Panc1 (cell line): ENCODE data around the gene CCNK. TPM values are rescaled to one million over a fixed set of nuclear protein-coding genes. Genes with fewer than 3 reads are reported as not detected.

ENCODE experiments used
- ATAC-seq: fragments of 200-7000 bp; cut with Tn5 transposase; 2 replicates; pipeline ENCODE4 v1.9.1; 2020; ENCODE audit warnings: mild to moderate bottlenecking, moderate library complexity
- BruUV-seq: library from RNA; stranded (reverse); fragments of 400-500 nt; replicated peaks from 2 replicates; lab custom pipeline; 2021; lab: Mats Ljungman, UMichigan
- CTCF ChIA-PET: fragments of 300-600 bp; sonication (Branson Sonifier 250); formaldehyde crosslinking; loops from one replicate; lab custom pipeline; 2022; ENCODE audit warnings: antibody characterized with exemption; lab: Charles Lee
- POLR2A ChIA-PET: fragments of 300-600 bp; sonication (Branson Sonifier 250); formaldehyde crosslinking; loops from one replicate; lab custom pipeline; 2022; ENCODE audit warnings: antibody characterized with exemption; lab: Charles Lee
- DNase-seq: peaks from one replicate; pipeline ENCODE4 v3.0.0-alpha.2; 2010; ENCODE audit warnings: low read depth, low spot score
- H3K27ac ChIP-seq: 2 replicates; pipeline ENCODE4 v1.5.1; 2011; ENCODE audit warnings: mild to moderate bottlenecking, low read length, inconsistent platforms
- H3K27me3 ChIP-seq: fragments of 200-500 bp; sonication (Bioruptor generic); 2 replicates; pipeline ENCODE4 v1.6.0; 2014; ENCODE audit warnings: low read length, inconsistent platforms; ENCODE audit not compliant: control insufficient read depth, insufficient read depth
- H3K36me3 ChIP-seq: fragments of 200-500 bp; sonication (Bioruptor generic); 2 replicates; pipeline ENCODE4 v1.5.1; 2014; ENCODE audit warnings: inconsistent platforms, mild to moderate bottlenecking, low read length, moderate library complexity; ENCODE audit not compliant: control insufficient read depth, insufficient read depth
- H3K4me1 ChIP-seq: 2 replicates; pipeline ENCODE4 v1.5.1; 2011; ENCODE audit warnings: inconsistent platforms, mild to moderate bottlenecking, low read length, moderate library complexity; ENCODE audit not compliant: control insufficient read depth, insufficient read depth
- H3K4me3 ChIP-seq, 2 experiments: 2 replicates each; pipeline ENCODE4 v1.5.1; 2011 to 2012; ENCODE audit warnings: low read depth in 2 of 2, low read length in 2 of 2, mild to moderate bottlenecking in 2 of 2, inconsistent platforms in 1 of 2, moderate library complexity in 1 of 2
- H3K9me3 ChIP-seq: fragments of 200-500 bp; sonication (Bioruptor generic); 2 replicates; pipeline ENCODE4 v1.5.1; 2014; ENCODE audit warnings: low read depth, mild to moderate bottlenecking, inconsistent platforms, low read length, moderate library complexity; ENCODE audit not compliant: control insufficient read depth, insufficient read depth
- POLR2AphosphoS5 ChIP-seq: IDR thresholded peaks from 2 replicates; pipeline ENCODE4 v1.6.1; 2012; ENCODE audit warnings: mild to moderate bottlenecking, low read depth, low read length, moderate library complexity
- SIN3A ChIP-seq: IDR thresholded peaks from 2 replicates; pipeline ENCODE4 v1.6.1; 2012; ENCODE audit warnings: low read depth, mild to moderate bottlenecking, low read length, moderate library complexity, borderline replicate concordance; ENCODE audit not compliant: insufficient read depth
- TCF7L2 ChIP-seq: IDR thresholded peaks from 2 replicates; pipeline ENCODE4 v1.6.1; 2011; ENCODE audit warnings: mild to moderate bottlenecking, low read depth, low read length, inconsistent platforms
- in situ Hi-C: cut with HindIII; loops from 2 replicates; pipeline ENCODE4 v1.10.0; 2016; ENCODE audit warnings: low sequenced_read_pairs, low pct_unique_long_range_greater_than_20kb
- intact Hi-C: fragments of 100-400 bp; cut with micrococcal nuclease; formaldehyde crosslinking; loops from one replicate; pipeline ENCODE4 v1.10.0; 2022; ENCODE audit not compliant: unreplicated experiment
- total RNA-seq: library from RNA; stranded (reverse); gene quantifications from one replicate; pipeline ENCODE4 v1.2.1, GENCODE V29; 2021; ENCODE audit not compliant: unreplicated experiment
- TF ChIP-seq, protein P1 (sequence below), 2 experiments: IDR thresholded peaks; 2 replicates each; pipeline ENCODE4 v1.6.1; 2011 to 2012; ENCODE audit warnings: low read depth in 2 of 2, control low read depth in 1 of 2, low read length in 1 of 2, mild to moderate bottlenecking in 1 of 2, moderate library complexity in 1 of 2; ENCODE audit not compliant: insufficient read depth in 1 of 2
- TF ChIP-seq, protein P2 (sequence below): fragments of 450-650 bp; IDR thresholded peaks from 2 replicates; pipeline ENCODE4 v1.5.1; 2017; ENCODE audit warnings: mild to moderate bottlenecking

Gene CCNK
- total RNA-seq, 1 experiment from 2014 or later, result 47.8 TPM

DNA sequence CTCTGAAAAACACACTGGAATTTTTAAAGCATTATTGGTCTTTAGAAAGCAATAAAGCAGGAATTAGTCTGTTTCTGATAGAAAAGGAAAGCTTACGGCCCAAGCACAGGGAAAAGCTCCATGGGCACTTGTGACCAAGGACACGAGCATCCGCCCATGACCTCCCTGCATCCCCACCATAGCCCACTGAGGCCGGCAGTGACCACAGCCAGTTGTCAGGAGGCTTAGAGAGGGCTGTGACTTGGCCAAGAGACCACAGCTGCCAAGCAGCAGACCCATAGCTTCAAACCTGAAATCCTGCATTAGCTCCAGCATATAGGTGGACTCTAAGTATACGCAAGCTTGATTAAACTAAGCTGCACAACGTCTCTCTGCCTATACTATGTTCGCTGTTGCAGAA lies 9.5 kb upstream of the CCNK start:
- no TSS peak for BruUV-seq

GRCh38 chr14:99472937-99473336 lies 8.3 kb upstream of the CCNK start:
- no peak overlapping the region for H3K27ac ChIP-seq
- POLR2A ChIA-PET, result no interaction called here
- CTCF ChIA-PET, result no interaction called here
- no peaks in the 10 kb centered on the region for H3K9me3 ChIP-seq
- no peaks in the 10 kb centered on the region for H3K27me3 ChIP-seq
- peaks cover 9% of the 10 kb centered on the region for H3K4me1 ChIP-seq
- TF ChIP-seq SIN3A (no peak), POLR2AphosphoS5 (no peak), TCF7L2 (no peak)
- TF ChIP-seq, protein P1, sequence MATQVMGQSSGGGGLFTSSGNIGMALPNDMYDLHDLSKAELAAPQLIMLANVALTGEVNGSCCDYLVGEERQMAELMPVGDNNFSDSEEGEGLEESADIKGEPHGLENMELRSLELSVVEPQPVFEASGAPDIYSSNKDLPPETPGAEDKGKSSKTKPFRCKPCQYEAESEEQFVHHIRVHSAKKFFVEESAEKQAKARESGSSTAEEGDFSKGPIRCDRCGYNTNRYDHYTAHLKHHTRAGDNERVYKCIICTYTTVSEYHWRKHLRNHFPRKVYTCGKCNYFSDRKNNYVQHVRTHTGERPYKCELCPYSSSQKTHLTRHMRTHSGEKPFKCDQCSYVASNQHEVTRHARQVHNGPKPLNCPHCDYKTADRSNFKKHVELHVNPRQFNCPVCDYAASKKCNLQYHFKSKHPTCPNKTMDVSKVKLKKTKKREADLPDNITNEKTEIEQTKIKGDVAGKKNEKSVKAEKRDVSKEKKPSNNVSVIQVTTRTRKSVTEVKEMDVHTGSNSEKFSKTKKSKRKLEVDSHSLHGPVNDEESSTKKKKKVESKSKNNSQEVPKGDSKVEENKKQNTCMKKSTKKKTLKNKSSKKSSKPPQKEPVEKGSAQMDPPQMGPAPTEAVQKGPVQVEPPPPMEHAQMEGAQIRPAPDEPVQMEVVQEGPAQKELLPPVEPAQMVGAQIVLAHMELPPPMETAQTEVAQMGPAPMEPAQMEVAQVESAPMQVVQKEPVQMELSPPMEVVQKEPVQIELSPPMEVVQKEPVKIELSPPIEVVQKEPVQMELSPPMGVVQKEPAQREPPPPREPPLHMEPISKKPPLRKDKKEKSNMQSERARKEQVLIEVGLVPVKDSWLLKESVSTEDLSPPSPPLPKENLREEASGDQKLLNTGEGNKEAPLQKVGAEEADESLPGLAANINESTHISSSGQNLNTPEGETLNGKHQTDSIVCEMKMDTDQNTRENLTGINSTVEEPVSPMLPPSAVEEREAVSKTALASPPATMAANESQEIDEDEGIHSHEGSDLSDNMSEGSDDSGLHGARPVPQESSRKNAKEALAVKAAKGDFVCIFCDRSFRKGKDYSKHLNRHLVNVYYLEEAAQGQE (IDR thresholded peaks at IDR 0.05; ENCODE audit: insufficient read depth in 1 of 2, low read depth in 2 of 2, low read length in 1 of 2), result no peak
- TF ChIP-seq, protein P2, sequence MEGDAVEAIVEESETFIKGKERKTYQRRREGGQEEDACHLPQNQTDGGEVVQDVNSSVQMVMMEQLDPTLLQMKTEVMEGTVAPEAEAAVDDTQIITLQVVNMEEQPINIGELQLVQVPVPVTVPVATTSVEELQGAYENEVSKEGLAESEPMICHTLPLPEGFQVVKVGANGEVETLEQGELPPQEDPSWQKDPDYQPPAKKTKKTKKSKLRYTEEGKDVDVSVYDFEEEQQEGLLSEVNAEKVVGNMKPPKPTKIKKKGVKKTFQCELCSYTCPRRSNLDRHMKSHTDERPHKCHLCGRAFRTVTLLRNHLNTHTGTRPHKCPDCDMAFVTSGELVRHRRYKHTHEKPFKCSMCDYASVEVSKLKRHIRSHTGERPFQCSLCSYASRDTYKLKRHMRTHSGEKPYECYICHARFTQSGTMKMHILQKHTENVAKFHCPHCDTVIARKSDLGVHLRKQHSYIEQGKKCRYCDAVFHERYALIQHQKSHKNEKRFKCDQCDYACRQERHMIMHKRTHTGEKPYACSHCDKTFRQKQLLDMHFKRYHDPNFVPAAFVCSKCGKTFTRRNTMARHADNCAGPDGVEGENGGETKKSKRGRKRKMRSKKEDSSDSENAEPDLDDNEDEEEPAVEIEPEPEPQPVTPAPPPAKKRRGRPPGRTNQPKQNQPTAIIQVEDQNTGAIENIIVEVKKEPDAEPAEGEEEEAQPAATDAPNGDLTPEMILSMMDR, result no peak
- H3K36me3 ChIP-seq, result no peaks in the 10 kb centered on the region
- intact Hi-C loops, result no loop called here
- in situ Hi-C loops, result no loop called here
- DNase-seq (no peak), ATAC-seq (no peak)
- no TSS peak for BruUV-seq
- no peak overlapping the region for H3K4me3 ChIP-seq

More for the DNA sequence above, 9.5 kb upstream of the CCNK start:
- intact Hi-C loops, result no loop called here
- in situ Hi-C loops, result no loop called here
- Histone ChIP-seq H3K4me1 (peaks cover 9% of the 10 kb centered on the region), H3K4me3 (no peak overlapping the region), H3K27ac (no peak overlapping the region), H3K36me3 (no peaks in the 10 kb centered on the region), H3K27me3 (no peaks in the 10 kb centered on the region), H3K9me3 (no peaks in the 10 kb centered on the region)
- ATAC-seq (no peak), DNase-seq (no peak)
- ChIA-PET POLR2A (no interaction called here), CTCF (no interaction called here)
- TF ChIP-seq, protein P2, result no peak
- TF ChIP-seq SIN3A (no peak), POLR2AphosphoS5 (no peak), TCF7L2 (no peak)
- TF ChIP-seq, protein P1 (IDR thresholded peaks at IDR 0.05; ENCODE audit: insufficient read depth in 1 of 2, low read depth in 2 of 2, low read length in 1 of 2), result no peak
